ENCODE results near the gene CTNNA3. TPM values are rescaled to one million over a fixed set of nuclear protein-coding genes. Genes with fewer than 3 reads are reported as not detected.

The CTNNA3 gene
- total RNA-seq, 1 experiment from 2014 or later = 0.32 TPM

- TF ChIP-seq FOSL1 (IDR thresholded peaks at IDR 0.05; ENCODE audit: low read depth) (no peak), POLR2A (IDR thresholded peaks at IDR 0.05; ENCODE audit: borderline replicate concordance, extremely low read depth, insufficient read depth, insufficient read length) (no peak), CTCF (IDR thresholded peaks at IDR 0.05 in 2 of 3, conservative IDR thresholded peaks at IDR 0.05 in 1 of 3; ENCODE audit: borderline replicate concordance in 1 of 3, insufficient read depth in 1 of 3, low read depth in 2 of 3, low read length in 2 of 3) (no peak), SP1 (IDR thresholded peaks at IDR 0.05; ENCODE audit: low read depth) (no peak), EGR1 (IDR thresholded peaks at IDR 0.05; ENCODE audit: low read depth) (no peak), ELF1 (IDR thresholded peaks at IDR 0.05; ENCODE audit: borderline replicate concordance, low read depth) (no peak), RAD21 (IDR thresholded peaks at IDR 0.05; ENCODE audit: low read depth) (no peak)
These were observed 714.5 kb downstream of the CTNNA3 start (continued) for GRCh38 chr10:66981361-66982052.

- no peak overlapping the region for H3K9ac ChIP-seq (ENCODE audit: low read length)
- ChIA-PET RAD21 (ENCODE audit: low non-redundant PET in 1 of 2, low total read pairs in 2 of 2, uncharacterized antibody in 2 of 2, unreplicated experiment in 2 of 2) (no interaction called here), POLR2A (no interaction called here), CTCF (no interaction called here)
- H3K4me1 ChIP-seq (ENCODE audit: control insufficient read depth in 1 of 2, insufficient read depth in 2 of 2, low read length in 2 of 2) = no peaks in the 10 kb centered on the region
- H3K9me3 ChIP-seq (ENCODE audit: control insufficient read depth in 1 of 2, insufficient read depth in 1 of 2, low read depth in 1 of 2, low read length in 2 of 2) = no peaks in the 10 kb centered on the region
- no peak for DNase-seq (ENCODE audit: low read depth, low spot score)
- H3K36me3 ChIP-seq (ENCODE audit: control insufficient read depth in 1 of 2, insufficient read depth in 2 of 2, low read length in 2 of 2) = no peaks in the 10 kb centered on the region
- no peak overlapping the region for H2AFZ ChIP-seq (ENCODE audit: low read depth, low read length, poor library complexity, severe bottlenecking)
- no peak overlapping the region for H3K4me3 ChIP-seq (replicated peaks in 1 of 2; ENCODE audit: low read depth in 1 of 2, low read length in 2 of 2)
- BruUV-seq (replicated peaks) = no TSS peak
- H3K27ac ChIP-seq (ENCODE audit: low read depth, low read length) = no peak overlapping the region
- no peak overlapping the region for H3K4me2 ChIP-seq (ENCODE audit: low read length)
- intact Hi-C loops (cut with micrococcal nuclease) = no loop called here
- no peaks in the 10 kb centered on the region for H3K79me2 ChIP-seq (ENCODE audit: insufficient read depth, low read length)
- H3K27me3 ChIP-seq (ENCODE audit: insufficient read depth, low read length) = no peaks in the 10 kb centered on the region
- no peaks in the 10 kb centered on the region for H4K20me1 ChIP-seq (ENCODE audit: insufficient read depth)
- ATAC-seq = no peak
- no peaks in the 10 kb centered on the region for H3K9me2 ChIP-seq (ENCODE audit: insufficient read depth)
- no peak for TF ChIP-seq CTCF (IDR thresholded peaks at IDR 0.05 in 2 of 3, conservative IDR thresholded peaks at IDR 0.05 in 1 of 3; ENCODE audit: borderline replicate concordance in 1 of 3, insufficient read depth in 1 of 3, low read depth in 2 of 3, low read length in 2 of 3)
- no peak for TF ChIP-seq REST (IDR thresholded peaks at IDR 0.05; ENCODE audit: low read depth)
- TF ChIP-seq YY1 (IDR thresholded peaks at IDR 0.05; ENCODE audit: extremely low read depth, insufficient replicate concordance, low read depth, low read length) = no peak
- TF ChIP-seq POLR2AphosphoS5 (IDR thresholded peaks at IDR 0.05; ENCODE audit: low read depth, low read length) = no peak
- no peak for TF ChIP-seq TCF7L2 (IDR thresholded peaks at IDR 0.05; ENCODE audit: borderline replicate concordance, extremely low read depth, insufficient read depth, insufficient read length)
- TF ChIP-seq ELF1 (IDR thresholded peaks at IDR 0.05; ENCODE audit: borderline replicate concordance, low read depth) = no peak
- no peak for TF ChIP-seq ATF3 (IDR thresholded peaks at IDR 0.05)
- TF ChIP-seq SRF (IDR thresholded peaks at IDR 0.05; ENCODE audit: low read depth) = no peak
- no peak for TF ChIP-seq ZFX (IDR thresholded peaks at IDR 0.05)
- TF ChIP-seq CEBPB (IDR thresholded peaks at IDR 0.05; ENCODE audit: low read depth) = no peak
- no peak for TF ChIP-seq ZNF274 (IDR thresholded peaks at IDR 0.05; ENCODE audit: low read depth, low read length)
- TF ChIP-seq POLR2A (IDR thresholded peaks at IDR 0.05; ENCODE audit: borderline replicate concordance, extremely low read depth, insufficient read depth, insufficient read length) = no peak
- TF ChIP-seq FOSL1 (IDR thresholded peaks at IDR 0.05; ENCODE audit: low read depth) = no peak
These were observed 715.7 kb downstream of the CTNNA3 start for GRCh38 chr10:66980246-66980815.
